PFSK-1 (cell line): ENCODE measurements around the gene KCNJ9.

Source experiments
- POLR2AphosphoS5 ChIP-seq: IDR thresholded peaks from 2 replicates; pipeline ENCODE4 v1.6.1; 2012; ENCODE audit warnings: low read depth, mild to moderate bottlenecking, control low read depth, low read length, moderate library complexity
- TAF1 ChIP-seq: IDR thresholded peaks from 2 replicates; pipeline ENCODE4 v1.6.1; 2012; ENCODE audit warnings: low read length, control low read depth, borderline replicate concordance; ENCODE audit not compliant: insufficient read depth
- TF ChIP-seq, protein P1 (sequence below), 2 experiments: IDR thresholded peaks; 2 replicates each; pipeline versions ENCODE4 v1.6.1 to v1.8.0; 2011 to 2012; ENCODE audit warnings: low read depth in 2 of 2, low read length in 2 of 2, control low read depth in 1 of 2, inconsistent platforms in 1 of 2, mild to moderate bottlenecking in 1 of 2, moderate library complexity in 1 of 2; ENCODE audit not compliant: insufficient read depth in 1 of 2

DNA sequence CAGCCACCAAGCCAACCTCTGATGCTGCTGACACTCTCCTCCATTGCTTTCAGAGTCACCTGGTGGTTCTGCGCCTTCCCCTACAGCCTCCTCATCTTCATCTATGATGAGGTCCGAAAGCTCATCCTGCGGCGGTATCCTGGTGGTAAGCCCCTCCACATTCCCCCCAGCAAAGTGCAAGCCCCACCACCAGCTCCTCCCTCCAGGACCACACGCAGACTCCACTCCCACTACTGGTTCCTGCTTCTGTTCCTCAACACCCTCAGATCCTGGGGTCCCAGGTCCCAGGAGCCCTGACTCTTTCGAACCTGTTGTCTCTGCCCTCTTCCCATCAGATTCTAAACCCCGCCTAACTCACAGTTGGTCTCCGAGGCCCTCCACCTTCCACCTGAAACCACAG lies 58.5 kb downstream of the KCNJ9 start:
- TF ChIP-seq TAF1 (no peak), POLR2AphosphoS5 (no peak)
- TF ChIP-seq, protein P1, sequence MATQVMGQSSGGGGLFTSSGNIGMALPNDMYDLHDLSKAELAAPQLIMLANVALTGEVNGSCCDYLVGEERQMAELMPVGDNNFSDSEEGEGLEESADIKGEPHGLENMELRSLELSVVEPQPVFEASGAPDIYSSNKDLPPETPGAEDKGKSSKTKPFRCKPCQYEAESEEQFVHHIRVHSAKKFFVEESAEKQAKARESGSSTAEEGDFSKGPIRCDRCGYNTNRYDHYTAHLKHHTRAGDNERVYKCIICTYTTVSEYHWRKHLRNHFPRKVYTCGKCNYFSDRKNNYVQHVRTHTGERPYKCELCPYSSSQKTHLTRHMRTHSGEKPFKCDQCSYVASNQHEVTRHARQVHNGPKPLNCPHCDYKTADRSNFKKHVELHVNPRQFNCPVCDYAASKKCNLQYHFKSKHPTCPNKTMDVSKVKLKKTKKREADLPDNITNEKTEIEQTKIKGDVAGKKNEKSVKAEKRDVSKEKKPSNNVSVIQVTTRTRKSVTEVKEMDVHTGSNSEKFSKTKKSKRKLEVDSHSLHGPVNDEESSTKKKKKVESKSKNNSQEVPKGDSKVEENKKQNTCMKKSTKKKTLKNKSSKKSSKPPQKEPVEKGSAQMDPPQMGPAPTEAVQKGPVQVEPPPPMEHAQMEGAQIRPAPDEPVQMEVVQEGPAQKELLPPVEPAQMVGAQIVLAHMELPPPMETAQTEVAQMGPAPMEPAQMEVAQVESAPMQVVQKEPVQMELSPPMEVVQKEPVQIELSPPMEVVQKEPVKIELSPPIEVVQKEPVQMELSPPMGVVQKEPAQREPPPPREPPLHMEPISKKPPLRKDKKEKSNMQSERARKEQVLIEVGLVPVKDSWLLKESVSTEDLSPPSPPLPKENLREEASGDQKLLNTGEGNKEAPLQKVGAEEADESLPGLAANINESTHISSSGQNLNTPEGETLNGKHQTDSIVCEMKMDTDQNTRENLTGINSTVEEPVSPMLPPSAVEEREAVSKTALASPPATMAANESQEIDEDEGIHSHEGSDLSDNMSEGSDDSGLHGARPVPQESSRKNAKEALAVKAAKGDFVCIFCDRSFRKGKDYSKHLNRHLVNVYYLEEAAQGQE (IDR thresholded peaks at IDR 0.05; ENCODE audit: insufficient read depth in 1 of 2, low read depth in 2 of 2, low read length in 2 of 2), result no peak
